Bone marrow (tissue), 2 donors: ENCODE data around the gene TBC1D14.

Source experiments
- DNase-seq, 2 donors: peaks; one replicate each; lab custom pipeline; 2025; lab: John Stamatoyannopoulos, UW

TBC1D14 gene

GRCh38 chr4:6999172-7000086 lies 89.8 kb downstream of the TBC1D14 start:
- DNase-seq, result no peak

- no peak for DNase-seq
Observed at GRCh38 chr4:7000421-7001176, 91.0 kb downstream of the TBC1D14 start.

GRCh38 chr4:7001271-7001670 lies 91.6 kb downstream of the TBC1D14 start:
- DNase-seq, result no peak

DNA sequence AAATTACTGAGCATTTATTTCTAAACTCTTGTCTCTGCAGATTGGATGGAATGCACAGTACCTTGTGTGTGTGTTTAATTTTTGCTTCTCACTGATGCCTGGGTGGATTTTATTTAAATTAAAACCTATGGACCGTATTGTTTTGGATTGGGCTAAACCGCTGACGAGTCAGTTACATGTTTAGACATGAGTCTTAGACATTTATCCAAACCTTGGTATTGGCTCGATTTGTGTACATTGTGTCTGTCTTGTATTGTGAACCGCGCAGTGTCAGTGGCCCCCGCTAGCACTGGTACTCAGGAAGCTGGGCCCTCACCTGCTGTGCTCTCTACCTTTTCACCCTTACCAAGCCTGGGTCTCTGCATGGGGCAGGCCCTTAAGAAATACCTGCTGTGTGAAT lies 92.7 kb downstream of the TBC1D14 start:
- no peak for DNase-seq

DNA sequence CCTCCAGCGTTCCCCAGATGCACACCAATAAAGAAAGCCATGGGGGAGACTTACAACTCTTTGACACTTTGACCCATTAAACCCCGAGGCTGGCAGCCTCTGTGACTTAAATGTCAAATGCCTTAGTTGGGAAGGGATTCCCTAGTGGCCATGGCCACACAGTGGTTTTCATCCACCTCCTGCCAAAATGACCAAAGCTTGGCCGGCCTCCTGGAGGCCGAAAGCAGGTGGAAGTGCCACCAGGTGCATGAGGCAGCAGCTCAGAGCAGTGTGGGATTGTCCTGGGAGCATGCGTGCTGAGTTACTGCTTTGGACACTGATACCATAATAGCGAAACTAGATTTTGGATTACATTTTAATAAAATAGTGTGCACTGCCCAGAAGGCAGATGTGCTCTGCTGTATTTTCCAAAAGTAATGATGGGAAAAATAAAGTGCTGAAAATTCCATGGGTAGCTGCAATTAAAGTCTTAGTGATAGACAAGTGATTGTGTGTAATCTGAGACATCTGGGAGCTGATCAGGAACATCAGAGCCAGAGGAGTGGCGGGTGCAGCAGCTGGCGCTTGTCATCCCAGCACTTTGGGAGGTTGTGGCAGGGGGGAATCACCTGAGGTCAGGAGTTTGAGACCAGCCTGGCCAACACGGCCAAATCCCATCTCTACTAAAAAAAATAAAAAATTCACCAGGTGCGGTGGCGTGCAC lies 93.7 kb downstream of the TBC1D14 start:
- DNase-seq, result no peak

DNA sequence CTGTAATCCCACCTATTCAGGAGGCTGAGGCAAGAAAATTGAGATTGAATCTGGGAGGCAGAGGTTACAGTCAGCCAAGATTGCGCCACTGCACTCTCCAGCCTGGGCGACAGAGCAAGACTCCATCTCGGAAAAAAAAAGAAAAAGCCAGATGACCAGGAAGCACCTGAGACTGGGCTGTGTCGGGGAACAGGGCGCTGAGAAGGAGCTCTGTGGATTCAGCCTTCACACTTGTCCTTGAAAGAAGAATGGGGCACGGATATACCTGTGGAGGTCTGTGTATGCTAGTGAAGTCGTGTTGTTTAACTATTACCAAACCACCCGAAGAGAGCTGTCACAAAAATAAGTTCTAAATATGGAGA lies 94.2 kb downstream of the TBC1D14 start:
- no peak for DNase-seq

GRCh38 chr4:7004331-7004730 lies 94.7 kb downstream of the TBC1D14 start:
- DNase-seq, result no peak

DNA sequence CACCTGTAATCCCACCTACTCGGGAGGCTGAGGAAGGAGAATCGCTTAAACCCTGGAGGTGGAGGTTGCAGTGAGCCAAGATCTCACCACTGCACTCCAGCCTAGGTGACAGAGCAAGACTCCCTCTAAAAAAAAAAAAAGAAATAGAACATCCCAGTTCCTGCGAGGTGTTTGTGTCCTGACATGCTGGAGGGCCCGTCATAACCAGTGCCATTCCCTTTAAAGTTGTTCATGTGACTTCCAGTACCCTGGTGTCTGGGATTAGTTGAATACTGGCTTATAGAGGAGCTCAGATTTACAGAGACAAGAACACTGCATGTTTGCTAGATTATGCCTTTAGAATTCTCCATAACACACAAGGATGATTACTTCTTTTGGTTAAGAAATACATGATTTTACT lies 95.9 kb downstream of the TBC1D14 start:
- no peak for DNase-seq

GRCh38 chr4:7006411-7006810 lies 96.8 kb downstream of the TBC1D14 start:
- no peak for DNase-seq

- DNase-seq, result no peak
Observed at GRCh38 chr4:7007142-7007907, 97.7 kb downstream of the TBC1D14 start.

GRCh38 chr4:7007944-7008343 lies 98.3 kb downstream of the TBC1D14 start:
- no peak for DNase-seq

DNA sequence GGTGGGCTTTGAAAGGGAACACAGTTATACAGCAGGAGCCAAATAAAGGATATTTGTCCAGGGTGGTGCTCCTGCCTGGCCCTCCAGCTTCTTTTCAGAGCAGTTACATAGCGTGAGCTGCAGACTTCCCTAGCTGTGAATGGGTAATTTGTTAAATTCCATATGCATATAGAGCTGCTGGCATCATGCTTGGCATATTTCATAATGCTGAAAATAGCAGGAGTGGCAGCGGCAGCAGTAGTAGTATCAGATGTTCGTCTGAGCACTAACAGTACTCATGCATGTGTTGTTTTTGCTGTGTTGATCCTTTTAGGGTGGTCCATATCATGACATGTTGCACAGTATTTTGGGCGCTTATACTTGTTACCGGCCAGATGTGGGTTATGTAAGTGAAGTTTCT lies 99.9 kb downstream of the TBC1D14 start:
- DNase-seq, result no peak

- no peak for DNase-seq
Observed at GRCh38 chr4:7013175-7013574, 103.5 kb downstream of the TBC1D14 start.

- no peak for DNase-seq
Observed at GRCh38 chr4:7014815-7015214, 105.2 kb downstream of the TBC1D14 start.

DNA sequence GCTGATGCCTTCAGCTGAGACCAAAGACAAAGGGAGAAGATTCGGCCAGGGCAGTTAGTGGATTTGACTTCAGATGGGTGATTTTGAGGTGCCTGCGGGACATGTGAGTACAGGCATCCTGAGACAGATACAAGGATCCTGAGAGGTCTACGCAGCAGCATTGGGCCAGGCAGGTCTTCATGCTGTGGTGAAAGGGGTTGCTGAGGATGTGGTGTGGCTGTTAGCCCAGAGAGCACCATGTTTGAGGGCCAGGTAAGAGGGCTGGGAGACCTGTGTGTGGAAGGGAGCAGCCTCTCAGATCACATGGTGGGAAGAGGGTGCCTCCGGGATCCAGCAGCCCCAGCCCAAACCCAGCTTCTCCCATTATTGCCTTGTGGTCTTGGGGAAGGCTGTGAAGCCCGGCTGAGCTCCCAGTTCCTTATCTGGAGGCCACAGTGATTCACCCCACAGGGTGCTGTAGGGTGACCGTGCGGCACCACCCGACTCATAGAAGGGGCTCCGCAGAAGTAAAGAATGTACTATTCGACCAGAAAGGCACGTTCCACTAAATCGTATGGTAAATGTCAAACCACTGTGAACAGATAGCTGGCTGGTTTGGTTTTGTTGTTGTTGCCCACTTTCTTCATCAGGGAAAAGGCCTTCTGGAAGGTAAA lies 105.9 kb downstream of the TBC1D14 start:
- no peak for DNase-seq

- no peak for DNase-seq
Observed at GRCh38 chr4:7016086-7016485, 106.5 kb downstream of the TBC1D14 start.

- DNase-seq, result no peak
Observed at GRCh38 chr4:7016512-7016911, 106.9 kb downstream of the TBC1D14 start.

- DNase-seq, result no peak
Observed at GRCh38 chr4:7017446-7018048, 107.9 kb downstream of the TBC1D14 start.

GRCh38 chr4:7018281-7018680 lies 108.7 kb downstream of the TBC1D14 start:
- no peak for DNase-seq

GRCh38 chr4:7019367-7019766 lies 109.7 kb downstream of the TBC1D14 start:
- no peak for DNase-seq

DNA sequence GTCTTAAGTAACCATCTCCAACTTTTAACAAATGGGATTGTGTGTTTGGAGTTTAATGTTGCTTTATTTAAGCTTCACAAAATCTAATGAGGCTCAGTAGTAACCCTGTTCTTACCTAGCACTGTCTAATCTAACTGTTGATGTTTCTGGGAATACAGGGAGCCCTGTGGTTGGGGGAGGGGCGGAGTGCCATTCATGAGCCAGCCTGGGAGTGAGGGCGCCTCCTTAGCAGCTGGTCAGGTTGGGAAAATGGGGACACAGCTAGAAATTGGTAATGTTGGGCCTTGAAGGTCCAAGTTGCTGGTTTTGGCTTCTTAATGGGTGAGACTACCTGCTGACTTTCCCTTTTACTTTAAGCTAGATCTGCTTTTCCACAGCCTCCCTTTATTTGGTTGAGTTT lies 110.7 kb downstream of the TBC1D14 start:
- no peak for DNase-seq
